ENCODE data around the gene ST14.
"Not testable (repeated sequence)": the region's sequence is repeated elsewhere in the genome, so short reads cannot be mapped to it uniquely, and the experiment has no call there.

Gene ST14

DNA sequence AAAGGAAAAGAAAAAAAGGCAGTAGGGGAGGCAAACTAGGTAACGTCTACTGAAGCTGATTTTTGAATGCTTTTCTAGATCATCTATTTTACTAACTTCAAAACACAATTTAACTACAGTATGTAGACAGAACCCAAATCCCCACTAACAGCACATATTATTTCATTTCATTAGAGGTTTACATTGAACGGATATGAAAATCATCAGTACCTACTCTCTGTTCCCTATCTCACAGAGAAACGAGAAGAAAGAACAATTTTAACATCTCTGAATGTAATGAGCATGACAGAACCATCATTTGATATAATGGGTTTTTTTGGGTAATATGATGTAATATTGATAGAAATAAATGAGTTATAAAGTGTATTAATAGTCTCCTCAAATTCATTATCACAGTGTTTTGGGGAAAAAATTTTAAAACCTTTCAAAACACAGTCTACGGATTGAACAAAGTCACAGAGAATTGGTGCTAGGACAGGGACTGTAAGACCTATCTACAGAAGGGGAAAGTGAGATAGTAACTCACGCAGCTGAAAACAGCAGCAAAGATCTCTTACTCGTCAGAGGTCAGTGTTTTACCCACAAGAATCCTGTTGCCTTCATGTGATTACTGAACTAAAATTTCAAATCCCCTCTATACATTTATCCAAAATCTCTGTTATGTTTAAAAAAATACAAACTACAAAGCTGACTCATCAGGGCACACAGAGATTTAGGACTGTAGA, 77.9 kb downstream of the ST14 start:
- DNase-seq = no peak

- no peak for DNase-seq
These were observed 82.1 kb downstream of the ST14 start for GRCh38 chr11:130241713-130242112.

DNA sequence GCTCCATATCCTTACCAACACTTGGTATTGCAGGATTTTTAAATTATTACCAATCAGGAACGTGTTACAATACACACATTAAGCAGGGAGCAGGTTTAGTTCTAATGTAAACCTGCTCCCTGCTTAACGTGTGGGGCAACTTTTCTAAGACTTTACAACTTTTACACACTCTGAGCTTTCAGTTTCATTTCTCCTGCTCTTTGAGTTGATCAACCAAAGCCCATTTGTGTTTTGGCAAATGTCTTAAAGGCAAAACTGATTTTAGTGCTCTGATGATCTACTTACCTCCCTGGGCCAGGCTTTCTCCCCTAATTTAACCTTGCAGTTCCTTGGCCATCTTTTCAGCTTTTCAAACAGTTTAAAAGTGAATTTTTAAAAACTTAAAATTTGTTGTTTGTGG, 84.2 kb downstream of the ST14 start:
- DNase-seq = no peak

DNA sequence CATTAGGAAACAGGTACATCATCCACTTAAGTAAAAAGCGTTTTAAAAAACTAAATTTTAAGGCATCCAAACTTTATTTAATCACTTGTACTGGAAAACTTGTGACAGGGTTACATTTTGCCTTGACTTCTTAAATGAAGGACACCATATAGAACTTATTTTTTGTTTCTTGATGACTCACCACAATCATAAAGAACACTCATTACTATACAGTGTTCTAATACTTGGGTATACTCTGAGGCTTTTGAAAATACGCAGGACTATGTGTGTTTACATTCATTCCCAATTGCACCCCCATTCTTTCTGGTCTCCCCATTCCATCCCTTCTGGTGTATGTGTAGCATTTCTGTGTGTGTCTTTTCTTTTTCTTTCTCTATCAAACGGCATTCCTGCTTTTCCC, 85.3 kb downstream of the ST14 start:
- DNase-seq = no peak

- not testable (repeated sequence) for DNase-seq
These were observed 85.8 kb downstream of the ST14 start for GRCh38 chr11:130245375-130245774.

DNA sequence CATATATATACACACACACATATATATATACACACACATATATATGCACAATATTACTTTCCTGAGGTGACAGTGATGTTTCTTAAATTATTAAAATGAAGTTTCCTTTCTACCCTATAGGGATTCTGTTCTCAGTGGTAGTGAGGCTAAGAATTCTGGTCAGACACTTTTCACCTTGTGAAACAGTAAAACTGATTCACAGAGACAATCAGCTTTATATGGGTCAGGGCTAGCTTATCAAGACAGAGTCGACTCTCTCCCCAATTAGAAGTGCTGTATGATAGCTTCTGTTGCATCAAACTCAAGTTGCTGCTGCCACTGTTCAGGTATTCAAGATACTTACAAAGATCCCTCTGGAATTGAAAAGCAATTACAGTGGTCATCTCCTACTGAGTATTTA, 86.7 kb downstream of the ST14 start:
- no peak for DNase-seq

GRCh38 chr11:130246738-130247137, 87.2 kb downstream of the ST14 start:
- no peak for DNase-seq

DNA sequence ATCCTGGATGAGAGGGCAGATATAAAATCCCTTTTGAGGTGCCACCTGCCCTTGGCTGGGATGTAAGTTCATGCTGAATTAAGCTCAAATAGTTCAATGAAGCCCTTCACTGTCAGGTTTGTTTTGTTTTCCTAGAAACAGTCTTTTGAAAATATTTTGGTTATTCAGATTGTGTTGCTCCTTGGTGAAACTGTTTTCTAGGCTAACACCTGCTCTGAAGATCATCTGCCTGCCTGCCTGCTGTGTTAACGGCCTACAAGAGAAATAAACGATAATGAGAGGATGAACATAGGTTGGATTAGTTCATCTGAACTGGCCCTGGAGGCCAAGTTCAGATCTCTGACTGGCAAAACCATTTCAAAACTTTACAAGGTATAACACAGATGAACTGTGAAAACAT, 87.7 kb downstream of the ST14 start:
- no peak for DNase-seq

GRCh38 chr11:130249371-130249770, 89.8 kb downstream of the ST14 start:
- DNase-seq = no peak

GRCh38 chr11:130249929-130250328, 90.3 kb downstream of the ST14 start:
- DNase-seq = not testable (repeated sequence)

DNA sequence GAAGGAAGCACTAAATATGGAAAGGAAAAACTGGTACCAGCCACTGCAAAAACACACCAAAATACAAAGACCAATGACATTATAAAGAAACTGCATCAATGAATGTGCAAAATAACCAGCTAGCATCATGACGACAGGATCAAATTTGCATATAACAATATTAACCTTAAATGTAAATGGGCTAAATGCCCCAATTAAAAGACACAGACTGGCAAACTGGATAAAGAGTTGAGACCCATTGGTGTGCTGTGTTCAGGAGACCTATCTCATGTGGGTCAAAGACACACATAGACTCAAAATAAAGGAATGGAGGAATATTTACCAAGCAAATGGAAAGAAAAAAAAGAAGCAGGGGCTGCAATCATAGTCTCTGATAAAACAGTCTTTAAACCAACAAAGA, 92.2 kb downstream of the ST14 start:
- DNase-seq = not testable (repeated sequence)
